SIG-M5 (cell line): ENCODE measurements around the gene MRRF.

Source experiments
- DNase-seq: peaks from one replicate; lab custom pipeline; 2025; lab: John Stamatoyannopoulos, UW

MRRF gene, protein sequence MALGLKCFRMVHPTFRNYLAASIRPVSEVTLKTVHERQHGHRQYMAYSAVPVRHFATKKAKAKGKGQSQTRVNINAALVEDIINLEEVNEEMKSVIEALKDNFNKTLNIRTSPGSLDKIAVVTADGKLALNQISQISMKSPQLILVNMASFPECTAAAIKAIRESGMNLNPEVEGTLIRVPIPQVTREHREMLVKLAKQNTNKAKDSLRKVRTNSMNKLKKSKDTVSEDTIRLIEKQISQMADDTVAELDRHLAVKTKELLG

DNA sequence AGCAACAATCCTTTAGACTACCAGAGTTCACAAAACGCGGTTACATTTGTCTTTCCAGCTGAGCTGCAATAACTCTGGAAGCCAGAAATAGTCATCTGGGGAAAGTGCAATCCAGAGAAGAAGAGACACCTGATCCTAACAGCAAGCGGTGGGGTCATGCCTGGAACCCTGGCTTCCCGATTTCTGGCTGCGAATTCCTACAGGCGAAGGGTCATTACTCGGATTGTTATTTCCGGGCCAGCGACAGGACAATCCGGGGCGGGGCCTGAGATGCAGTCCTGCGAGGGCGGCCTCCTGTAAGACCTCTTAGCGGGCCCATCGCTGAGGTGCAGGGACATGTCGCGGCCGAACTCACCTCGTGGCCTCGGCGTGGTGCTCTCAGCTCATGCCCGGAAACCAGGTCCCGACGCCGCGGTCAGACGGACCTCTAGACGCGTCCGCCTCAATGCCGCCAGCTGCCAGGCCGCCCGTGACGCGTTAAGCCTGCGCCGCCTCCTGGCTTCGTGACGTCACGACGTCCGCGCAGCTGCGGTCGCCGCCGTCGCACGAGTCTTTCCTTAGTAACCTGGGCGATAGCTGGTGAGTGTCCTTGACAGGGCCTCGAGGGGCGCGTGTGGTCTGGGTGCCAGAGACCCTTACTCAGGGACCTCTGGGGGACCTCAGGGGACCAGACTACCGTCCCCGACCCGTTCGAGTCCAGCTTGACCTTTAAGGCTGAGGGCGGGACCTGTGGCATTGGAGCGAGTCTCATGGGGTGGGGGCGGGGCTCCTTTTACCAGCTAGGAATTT lies at the start of gene MRRF, which contains the start of gene RBM18:
Gene MRRF, plus strand, starts transcription at position 523 of the 789 bp plus-strand sequence. CDS start 6,010 bp downstream, outside the sequence.
Gene RBM18, minus strand, starts transcription at position 481 of the 789 bp plus-strand sequence. CDS start 3,348 bp downstream, outside the sequence.
- DNase-seq: no peak

DNA sequence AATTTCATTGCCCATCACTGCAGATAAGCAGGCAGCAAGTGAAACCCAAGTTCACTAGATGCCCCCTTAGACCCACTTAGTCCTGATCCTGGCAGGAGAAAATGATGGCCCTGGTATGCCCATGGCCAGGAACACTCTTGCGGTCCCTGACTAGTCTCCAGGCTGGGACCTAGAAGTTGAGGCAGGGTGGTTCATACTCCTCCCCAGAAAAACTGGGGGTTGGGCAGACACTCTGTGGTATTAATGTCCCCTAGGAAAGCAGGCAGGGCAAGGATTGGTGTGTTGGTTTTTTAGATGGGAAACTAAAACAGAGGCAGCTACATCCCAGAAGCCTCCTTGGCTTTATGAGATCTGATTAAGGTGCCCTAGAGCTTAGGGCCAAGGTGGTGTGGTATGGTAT lies 49.0 kb upstream of the MRRF start:
- no peak for DNase-seq

DNA sequence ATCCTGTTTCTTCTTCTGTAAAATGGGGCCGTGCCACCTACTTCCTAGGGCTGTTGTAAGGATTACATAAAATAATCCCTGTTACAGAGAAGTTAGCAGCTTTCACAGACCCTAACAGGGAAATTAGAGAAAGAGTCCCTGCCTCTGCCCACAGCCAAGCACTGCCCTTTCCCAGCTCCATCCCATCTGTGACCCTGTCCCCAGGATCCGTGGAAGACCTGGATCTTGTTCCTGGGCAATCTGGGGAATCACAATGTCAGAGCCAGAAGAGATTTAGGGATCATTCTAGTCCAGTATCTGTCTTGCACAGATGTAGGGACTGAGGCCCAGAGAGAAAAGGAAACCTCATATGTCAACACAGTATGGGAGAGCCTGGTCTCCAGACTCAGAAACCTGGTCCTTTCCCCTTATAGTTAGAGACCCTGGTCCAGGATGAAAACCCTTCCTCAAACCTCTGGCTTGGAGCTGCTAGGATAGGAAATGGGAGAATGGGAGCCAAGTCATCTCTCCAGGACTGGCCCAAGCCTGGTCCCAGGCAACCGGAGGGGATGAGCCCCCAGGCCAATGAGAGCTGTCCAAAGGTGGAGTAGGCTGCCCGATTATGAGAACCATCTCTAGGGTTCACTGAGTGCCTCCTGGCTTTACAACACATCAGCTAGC lies 48.4 kb upstream of the MRRF start:
- DNase-seq: no peak

DNA sequence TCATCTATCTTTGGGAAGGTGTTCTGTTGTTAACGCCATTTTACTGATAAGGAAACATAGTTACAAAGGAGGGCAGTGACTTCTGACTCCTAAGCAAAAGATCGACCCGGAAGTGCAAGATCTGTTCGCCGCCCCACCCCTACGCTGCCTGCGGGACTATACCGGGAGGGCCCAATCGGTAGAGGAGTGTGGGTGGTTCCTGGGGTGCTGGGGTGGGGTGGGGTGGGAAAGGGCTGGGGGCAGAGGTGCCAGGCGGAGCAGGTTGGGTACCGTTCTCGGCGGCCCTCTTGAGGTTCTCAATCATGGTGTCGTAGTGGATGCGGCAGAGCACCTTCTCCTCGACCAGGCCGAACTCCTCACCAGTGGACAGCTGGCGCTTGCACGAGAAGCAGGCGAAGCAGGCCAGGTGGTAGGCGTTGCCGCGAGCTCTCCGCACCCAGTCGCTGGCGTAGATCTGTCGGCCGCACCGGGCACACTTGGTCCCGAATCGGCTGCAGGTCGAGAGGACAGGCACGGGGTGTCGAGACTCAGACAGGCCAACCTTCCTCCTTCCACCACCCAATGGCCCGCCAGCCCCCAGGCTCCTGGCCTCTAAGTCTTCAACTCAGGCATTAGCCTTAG lies 47.8 kb upstream of the MRRF start:
- DNase-seq: no peak

DNA sequence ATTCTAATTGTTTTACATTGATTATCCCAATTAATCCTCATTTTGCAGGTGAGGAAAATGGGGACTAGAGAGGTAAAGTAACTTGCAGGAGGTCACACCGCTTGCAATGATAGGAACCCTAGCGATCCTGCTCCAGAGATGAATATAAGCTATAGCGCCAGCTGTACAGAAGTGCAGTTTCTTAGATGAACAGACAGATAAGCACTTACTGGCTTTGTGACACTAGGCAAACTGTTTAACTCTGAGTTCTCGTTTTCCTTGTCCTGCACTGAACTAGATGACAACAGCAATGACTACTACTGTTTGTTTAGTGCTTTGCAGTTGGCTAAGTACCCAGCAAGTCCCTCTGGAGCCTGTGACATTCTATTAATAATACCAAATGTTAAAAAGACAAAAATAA lies 47.0 kb upstream of the MRRF start:
- DNase-seq: no peak

DNA sequence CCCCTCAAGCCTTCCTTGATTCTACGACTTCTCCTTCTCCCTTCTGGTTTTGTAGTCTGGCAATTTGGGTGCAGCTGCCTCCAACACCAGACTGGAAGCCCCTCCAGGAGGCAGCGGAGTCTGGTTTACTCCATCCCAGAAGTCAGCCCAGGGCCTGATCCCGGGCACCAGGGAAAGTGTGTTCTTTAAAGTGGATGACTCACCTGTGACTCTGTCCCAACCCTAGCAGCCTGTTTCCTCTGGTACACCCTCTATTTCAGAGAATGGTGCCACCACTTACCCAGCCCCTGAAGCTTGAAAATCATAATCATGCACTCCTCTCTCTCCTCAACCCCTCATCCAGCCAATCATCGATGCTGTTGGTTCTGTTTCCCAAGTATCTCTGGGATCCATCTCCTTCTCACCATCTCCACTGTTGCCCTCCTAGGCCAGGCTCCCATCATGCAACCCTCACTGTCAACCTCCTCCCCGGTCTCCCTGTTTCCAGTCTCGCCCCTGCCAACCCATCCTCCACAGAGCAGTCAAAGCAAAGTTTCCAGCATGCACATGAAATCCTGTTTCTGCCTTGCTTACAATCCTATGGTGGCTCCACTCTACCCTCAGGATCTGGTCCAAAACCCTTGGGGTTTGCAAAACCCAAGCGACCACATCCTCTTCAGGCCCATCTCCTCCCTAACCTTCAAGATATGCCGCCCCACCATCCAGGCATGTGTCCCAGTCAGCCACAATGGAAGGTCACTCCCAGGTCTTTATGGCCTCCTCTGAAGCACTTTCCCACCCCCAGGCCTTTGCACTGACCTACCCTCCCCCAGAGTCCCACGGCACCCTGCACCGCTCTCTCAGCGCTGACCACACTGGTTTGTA lies 46.4 kb upstream of the MRRF start:
- DNase-seq: no peak

DNA sequence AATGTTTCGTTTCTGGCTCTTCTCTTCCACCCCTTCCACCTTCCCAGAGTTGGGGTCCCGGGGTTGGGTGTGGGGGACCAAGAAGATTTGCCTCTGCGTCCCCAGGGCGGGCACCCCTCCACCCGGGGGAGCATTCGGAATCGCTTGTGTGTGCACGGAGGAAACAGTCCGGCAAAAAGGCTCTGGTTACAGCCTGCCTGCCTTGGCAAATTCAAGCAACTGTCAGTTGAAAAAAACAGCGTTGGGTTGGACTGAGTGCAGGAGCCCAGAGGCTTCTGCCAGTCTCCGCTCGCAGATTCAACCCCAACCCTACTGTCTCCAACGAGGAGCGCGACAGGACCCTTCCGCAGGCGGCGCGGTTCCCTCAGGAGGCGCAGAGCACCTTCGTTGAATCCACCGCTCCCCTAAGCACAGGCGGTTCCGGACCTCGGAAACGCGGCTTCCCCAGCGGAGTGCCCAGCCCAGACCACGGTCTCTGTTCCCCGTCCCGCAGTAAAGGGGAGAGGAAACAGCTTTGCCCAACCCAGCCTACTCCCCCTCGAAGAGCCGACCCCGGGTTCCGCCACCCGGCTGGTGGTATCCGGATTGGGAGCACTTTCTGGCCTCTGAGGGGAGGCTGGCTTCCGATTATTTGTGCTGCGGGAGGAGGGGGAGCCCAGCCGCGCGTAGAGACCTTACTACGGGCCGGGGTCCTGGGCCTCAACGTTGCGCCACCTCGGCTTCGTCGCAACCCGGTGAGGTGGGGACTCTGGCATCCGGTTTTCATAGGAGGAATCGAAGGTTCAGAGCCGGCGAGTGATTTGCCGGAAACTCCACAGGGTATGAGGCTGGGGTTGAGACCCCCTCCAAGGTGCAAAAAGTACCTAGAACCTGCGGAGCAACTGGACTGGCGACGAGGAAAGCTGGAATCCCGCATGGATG lies 45.5 kb upstream of the MRRF start:
- DNase-seq: no peak

DNA sequence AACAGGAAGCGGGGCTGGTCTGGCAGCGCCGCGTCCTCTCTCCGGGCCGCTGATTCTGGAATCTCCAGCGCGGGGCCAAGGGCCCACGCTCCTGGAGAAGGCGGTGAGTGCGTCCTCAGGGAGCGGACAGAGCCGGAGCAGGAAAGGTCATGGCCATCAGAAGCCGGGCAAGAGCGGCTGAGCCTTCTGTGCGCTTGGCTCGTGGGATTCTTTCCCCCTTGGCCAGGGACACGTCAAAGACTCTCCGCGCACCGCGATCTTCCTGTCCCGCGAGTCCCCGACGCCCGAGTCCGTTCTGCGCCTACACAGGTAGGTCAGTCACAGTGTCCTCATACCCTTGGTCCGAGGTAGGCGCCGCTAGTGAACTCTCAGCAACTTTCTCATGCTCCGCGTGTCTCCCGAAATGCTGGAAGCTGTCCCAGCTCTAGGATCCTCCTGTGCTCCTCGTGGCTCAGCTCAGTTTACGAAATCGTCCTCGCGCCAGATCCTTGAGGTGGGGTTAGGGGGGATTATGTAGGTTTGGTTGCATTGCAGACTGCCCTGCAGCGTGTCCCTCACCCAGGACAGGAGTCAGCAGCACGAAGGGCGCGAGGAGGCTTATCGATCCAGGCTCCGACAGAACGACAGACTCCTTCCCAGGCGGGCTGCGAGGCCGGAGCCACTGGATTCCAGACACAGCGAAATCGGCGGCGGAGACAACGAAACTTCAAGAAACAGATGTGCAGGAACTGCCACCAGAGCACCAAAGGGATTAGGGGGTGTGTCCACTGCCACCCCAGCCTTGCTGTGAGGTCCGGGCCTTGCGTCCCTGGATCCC lies 44.6 kb upstream of the MRRF start:
- no peak for DNase-seq

DNA sequence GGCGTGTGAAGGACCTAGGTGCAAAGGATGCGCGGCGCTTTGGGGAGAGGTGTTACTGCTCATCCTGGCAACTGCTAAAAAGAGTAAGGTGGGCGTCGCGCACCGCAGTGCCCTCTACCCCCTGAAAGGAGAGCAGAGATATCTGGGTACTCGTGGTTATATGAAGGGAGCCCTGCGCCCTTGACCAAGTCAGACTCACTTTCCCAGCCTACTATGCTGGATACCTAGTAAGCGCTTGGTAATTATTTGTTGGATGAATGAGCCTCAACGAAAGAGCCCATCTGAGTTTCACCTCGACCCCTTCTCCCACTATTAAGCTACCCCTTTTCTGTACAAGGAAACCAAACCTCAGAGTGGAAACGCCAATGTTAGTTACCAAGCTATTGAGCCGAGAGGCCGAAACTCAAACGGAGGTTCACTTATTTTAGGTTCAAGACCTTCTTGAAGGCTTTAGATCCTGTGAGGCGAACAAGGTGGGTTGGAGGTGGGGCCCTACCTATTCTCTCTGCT lies 44.0 kb upstream of the MRRF start:
- no peak for DNase-seq

DNA sequence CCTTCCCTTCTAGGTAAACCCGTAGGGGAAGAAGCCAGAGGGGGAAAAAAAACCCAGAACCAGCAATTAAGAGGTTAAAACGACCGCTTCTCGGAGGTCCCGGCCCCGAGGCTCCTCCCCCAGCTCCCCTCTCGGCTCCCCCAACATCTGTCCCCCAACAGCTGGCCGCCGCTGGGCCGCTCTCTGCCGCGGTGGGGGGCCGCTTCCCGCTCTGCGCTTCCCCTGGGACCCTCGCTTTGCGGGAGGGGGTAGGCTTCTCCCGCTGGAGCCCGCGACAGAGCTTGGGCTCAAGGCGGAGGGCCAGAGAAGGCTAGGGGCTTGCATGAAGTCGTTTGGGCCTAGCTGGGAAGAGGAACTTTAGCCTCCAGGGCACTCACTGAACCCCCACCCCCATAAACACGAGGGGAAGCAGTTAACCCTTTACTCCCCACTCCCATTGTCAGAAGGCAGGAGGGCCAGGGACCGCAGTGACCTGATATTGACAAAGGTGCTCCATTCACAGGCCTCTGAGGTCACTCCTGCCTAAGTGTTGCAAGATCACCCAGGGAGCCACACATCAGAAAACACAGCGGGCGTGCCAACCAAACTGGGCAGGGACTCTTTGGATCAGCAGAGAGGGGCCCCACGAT lies 43.4 kb upstream of the MRRF start:
- DNase-seq: no peak

DNA sequence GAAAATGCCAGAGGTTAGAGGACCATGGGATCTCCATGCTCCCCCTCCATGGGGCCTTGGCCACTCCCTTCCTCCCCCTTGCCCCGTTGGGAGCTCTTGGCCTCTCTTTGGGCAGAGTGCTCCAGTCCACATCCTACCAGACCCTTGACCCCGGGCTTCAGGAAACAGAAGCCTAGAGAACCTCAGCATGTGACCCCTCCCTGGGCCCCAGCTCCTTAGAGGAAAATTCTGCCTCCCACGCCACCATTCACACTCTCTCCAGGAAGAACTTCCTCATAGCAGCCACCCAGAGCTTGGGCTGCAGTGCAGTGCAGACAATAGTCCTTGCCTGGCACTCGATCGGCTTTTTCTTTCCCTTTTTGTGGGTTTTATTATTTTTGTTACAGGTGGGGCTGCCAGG lies 41.9 kb upstream of the MRRF start:
- no peak for DNase-seq

DNA sequence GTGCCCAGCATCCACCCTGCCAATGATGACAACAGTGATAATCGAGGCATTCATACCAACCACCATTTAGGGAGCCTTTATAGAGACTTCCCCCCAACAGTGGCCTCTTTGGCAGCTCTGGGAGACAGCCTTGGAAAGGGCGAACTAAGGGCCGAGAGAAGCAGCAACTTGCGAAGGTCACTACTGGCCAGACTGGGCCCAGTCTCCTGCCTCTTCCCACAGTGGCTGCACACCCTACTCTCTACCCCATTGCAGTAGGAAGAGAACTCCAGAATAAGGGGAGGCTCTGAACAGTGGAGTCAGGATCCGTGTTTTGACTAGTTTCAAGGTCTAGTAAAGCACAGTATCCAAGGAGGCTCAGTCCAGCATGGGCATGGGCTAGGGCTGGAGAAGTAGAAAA lies 41.2 kb upstream of the MRRF start:
- no peak for DNase-seq

DNA sequence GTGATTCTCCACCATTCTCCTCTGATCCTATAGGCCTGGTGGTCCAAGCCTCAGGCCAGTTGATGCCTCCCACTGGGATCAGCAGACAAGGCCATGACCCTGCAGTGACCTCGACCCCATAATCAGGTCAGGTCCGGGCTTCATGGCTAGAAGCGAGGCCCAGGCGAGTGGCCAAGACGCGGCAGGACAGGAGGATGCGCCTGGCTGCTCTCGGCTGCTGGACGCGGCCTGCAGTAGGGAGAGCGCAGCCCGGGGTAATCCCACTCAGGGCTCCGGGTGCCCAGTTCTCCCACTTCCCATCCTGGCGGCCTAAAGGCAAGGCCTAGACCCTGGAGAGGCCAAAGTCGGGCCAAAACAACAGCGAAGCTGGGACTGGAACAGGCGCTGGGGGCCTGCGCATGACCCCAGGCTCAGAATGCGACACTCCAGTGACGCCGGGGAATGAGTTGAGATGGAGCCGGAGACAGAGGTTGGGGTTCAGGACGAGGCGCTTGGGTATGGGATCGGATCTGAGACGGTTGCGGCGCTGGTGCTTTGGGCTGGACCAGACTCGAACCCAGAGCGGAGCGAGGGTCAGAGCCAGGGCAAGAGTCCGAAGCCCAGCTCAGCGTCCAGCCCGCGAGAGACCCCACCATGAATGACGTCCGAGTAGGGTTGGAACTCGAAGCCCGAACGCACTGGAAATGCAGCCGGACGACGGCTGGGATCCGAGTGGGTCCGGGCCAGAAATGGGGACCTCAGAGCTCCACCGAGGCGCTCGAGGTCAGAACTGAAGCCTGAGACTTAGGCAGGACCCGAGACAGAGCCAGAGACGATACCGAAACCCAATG lies 39.2 kb upstream of the MRRF start:
- no peak for DNase-seq

DNA sequence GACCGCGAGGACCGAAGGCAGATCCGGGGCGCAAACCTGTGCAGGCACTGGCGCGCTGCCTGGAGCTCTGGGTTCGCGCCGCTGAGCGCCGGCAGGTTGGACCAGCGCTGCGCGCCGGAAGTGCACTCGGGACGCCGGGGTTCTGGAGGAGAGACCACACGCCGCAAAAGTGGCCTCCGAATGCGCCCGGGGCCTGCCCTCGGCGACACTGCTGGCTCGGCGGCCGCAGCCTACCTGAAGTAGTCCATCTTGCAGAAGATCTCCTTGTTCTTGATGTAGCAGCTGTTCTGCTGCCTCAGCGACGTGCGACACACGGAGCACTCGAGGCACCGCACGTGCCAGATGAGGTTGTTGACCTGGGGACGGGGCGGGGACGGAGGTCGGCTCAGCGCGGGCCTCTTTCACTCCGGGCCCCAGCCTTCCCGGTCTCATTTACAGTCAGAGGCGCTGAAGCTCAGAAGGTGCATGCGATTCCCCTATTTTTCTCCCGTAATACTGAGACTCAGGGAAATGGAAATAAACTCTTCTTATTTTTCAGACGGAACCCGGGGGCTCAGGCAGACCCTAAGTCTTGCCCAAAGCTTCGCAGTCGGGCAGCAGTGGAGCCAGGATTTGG lies 38.4 kb upstream of the MRRF start:
- DNase-seq: no peak

DNA sequence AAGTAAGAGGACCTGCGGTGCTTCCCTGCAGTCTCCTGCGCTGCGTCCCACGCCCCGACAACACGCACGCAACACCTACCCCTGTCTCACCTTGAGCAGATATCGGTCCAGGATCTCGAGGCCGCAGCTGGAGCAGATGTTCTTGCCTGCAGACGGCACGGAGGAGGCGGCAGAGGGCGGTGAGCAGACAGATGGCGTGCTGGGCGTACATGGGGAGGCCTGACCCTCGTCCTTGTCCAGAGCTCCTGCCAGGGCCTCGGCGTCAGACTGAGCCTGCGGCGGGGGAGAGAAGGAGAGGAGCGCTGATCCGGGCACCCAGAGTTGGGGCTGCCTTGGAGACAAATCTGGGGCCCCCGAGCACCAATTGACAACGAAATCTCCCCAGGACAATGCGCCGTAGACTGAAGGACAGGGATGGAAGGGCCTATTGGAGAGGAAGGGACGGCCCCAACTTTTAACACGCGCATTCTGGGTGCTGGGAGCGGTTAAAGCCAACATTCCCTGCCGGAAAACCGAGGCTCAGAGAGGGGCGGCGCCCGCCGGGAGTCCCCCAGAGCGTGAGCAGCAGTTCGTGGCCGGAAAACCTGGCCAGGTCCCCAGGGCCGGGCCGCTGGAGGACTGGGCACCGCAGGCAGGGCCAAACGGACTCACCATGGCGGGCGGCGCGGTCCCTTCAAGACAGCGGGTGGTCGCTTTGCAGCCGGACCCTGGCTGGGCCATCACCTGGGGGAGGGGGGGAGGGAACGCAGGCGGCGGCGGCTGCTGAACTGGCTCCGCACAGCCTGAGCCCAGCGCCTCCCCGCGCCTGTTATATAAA lies 37.7 kb upstream of the MRRF start:
- no peak for DNase-seq

DNA sequence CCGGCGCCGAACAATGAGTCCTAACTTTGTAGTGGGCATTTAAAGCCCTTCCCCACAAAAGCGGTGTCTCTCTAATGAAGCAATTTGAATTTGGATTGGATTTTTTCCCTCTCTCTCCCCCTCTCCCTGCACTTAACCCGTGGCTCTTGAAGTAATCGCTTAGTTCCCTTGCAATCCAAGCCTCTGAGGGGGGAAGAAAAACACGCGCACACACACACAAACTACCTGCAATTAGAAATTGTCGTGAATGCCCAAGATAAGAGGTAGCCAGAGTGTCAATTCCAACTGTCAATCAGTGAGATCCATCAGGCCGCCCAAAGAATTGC lies 37.1 kb upstream of the MRRF start:
- no peak for DNase-seq

DNA sequence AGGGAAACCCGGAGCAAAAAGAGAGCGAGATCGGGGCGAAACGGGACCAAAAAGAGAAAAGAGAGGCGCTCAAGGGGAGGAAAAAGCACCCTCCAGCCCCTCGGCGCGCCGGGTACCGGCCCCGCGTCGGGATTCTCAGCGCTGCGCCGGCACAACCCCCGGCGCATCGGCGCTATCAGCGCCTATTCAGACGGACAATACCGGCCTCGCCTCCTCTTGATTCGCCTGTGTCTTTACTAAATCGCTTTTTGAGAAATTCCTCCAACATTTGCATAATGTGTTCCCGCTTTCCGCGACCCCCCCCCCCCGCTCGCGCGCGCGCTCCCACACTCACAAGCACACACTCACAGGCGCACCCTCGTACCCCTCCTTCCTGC lies 36.5 kb upstream of the MRRF start:
- no peak for DNase-seq
